ENCODE results near the gene NUMBL.

Gene NUMBL

GRCh38 chr19:40617961-40618360 is 72.5 kb downstream of the NUMBL start:
- TF ChIP-seq ZFX (IDR thresholded peaks at IDR 0.05; ENCODE audit: borderline replicate concordance), result no peak
- TF ChIP-seq, protein P1, sequence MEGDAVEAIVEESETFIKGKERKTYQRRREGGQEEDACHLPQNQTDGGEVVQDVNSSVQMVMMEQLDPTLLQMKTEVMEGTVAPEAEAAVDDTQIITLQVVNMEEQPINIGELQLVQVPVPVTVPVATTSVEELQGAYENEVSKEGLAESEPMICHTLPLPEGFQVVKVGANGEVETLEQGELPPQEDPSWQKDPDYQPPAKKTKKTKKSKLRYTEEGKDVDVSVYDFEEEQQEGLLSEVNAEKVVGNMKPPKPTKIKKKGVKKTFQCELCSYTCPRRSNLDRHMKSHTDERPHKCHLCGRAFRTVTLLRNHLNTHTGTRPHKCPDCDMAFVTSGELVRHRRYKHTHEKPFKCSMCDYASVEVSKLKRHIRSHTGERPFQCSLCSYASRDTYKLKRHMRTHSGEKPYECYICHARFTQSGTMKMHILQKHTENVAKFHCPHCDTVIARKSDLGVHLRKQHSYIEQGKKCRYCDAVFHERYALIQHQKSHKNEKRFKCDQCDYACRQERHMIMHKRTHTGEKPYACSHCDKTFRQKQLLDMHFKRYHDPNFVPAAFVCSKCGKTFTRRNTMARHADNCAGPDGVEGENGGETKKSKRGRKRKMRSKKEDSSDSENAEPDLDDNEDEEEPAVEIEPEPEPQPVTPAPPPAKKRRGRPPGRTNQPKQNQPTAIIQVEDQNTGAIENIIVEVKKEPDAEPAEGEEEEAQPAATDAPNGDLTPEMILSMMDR (IDR thresholded peaks at IDR 0.05), result no peak
- H3K27ac ChIP-seq, result no peak overlapping the region

DNA sequence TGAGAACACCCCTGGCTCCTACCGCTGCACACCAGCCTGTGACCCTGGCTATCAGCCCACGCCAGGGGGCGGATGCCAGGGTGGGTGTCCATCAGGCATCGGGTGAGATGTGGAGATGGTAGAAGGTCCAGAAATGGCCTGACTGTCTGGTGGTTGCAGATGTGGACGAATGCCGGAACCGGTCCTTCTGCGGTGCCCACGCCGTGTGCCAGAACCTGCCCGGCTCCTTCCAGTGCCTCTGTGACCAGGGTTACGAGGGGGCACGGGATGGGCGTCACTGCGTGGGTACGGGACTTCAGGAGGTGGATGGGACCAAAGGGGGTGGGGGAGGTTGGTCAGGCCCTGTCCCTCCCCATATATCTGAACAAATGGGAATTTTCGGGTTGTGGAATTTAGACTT is 73.5 kb downstream of the NUMBL start:
- H3K27ac ChIP-seq, result no peak overlapping the region
- TF ChIP-seq, protein P1 (IDR thresholded peaks at IDR 0.05), result no peak
- no peak for TF ChIP-seq ZFX (IDR thresholded peaks at IDR 0.05; ENCODE audit: borderline replicate concordance)

DNA sequence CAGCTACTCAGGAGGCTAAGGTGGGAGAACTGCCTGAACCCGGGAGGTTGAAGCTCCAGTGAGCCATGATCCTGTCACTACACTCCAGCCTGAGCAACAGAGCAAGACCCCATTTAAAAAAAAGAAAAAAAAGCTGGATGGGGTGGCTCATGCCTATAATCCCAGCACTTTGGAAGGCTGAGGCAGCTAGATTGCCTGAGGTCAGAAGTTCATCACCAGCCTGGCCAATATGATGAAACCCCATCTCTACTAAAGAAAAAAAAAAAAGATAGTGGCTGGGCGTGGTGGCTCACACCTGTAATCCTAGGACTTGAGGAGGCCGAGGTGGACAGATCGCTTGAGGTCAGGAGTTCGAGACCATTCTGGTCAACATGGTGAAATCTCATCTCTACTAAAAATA is 74.3 kb downstream of the NUMBL start:
- TF ChIP-seq, protein P1 (IDR thresholded peaks at IDR 0.05), result no peak
- TF ChIP-seq ZFX (IDR thresholded peaks at IDR 0.05; ENCODE audit: borderline replicate concordance), result no peak
- no peak overlapping the region for H3K27ac ChIP-seq
